GM18502 (cell line): ENCODE results near the gene TTC33.
"Not testable (repeated sequence)": the region's sequence is repeated elsewhere in the genome, so short reads cannot be mapped to it uniquely, and the experiment has no call there.

Source experiments
- ATAC-seq: cut with Tn5 transposase; IDR thresholded peaks from one replicate; pipeline ENCODE4 v1.9.1; 2021; ENCODE audit warnings: mild to moderate bottlenecking; ENCODE audit not compliant: unreplicated experiment, poor library complexity

Gene TTC33

GRCh38 chr5:40660751-40661150, 95.0 kb downstream of the TTC33 start:
- ATAC-seq: no peak

DNA sequence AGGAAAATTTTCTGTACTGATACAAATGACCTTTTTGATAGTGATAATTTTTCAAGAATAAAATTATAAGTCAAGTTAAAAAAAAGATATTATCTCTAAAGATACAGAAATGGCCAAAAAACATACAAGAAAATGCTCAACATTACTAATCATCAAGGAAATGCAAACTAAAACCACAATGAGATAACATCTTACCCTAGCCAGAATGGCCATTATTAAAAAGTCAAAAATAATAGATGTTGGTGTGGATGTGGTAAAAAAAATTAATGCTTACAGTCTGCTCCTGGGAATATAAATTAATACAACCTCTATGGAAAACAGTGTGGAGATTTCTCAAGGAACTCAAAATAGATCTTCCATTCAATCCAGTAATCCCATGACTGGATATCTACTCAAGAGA, 99.0 kb downstream of the TTC33 start:
- no peak for ATAC-seq

GRCh38 chr5:40656091-40656490, 99.7 kb downstream of the TTC33 start:
- ATAC-seq: not testable (repeated sequence)

- ATAC-seq: no peak
Measured at GRCh38 chr5:40655138-40655537, 100.6 kb downstream of the TTC33 start.

DNA sequence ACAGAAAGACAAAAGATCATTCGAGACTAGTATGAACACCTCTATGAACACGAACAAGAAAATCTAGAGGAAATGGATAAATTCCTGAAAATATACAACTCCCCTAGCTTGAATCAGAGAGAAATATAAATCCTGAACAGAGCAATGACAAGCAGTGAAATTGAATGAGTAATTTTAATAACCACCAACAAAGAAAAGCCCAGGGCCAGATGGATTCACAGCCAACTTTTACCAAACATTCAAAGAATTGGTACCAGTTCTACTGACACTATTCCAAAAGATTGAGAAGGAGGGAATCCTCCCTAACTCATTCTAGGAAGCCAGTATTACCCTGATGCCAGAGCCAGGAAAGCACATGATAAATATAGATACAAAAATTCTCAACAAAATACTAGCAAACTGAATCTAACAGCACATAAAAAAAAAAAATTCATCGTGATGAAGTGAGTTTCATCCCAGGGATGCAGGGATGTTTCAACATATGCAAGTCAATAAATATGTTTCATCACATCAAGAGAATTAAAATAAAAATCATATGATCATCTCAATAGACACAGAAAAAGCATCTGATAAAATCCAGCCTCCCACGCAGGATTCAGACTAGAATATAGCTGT, 101.3 kb downstream of the TTC33 start:
- ATAC-seq: no peak

DNA sequence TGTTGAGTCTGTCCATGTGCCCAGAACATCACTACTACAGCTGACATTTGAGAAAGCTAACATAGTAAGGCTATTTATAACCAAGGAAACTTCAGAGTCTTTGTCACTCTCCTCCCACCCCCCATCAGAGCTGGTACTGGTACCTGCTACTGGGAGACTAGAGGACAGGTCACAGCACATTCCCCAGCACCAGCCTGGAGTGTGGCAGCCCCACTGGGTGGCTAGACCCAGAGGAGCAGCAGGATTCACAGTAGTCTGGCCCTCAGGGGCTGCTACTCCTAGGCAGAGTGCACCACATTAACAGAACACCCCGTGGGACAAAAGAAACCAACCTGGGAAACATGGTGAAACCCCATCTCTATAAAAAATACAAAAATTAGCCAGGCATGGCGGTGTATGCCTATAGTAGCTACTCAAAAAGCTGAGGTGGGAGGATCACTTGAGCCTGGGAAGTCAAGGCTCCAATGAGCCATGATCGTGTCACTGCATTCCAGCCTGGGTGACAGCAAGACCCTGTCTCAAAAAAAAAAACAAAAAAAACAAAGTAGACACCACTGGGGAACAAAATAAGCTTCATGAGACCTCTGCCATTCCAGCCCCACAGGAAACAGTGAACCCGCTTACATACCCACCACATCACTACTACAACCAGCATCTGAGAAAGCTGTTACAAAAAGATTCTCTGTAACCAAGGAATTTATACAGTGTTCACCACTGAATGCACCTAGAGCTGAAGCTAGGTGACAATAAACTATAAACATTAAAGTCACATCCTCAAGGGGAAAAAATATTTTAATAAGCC, 102.3 kb downstream of the TTC33 start:
- no peak for ATAC-seq

DNA sequence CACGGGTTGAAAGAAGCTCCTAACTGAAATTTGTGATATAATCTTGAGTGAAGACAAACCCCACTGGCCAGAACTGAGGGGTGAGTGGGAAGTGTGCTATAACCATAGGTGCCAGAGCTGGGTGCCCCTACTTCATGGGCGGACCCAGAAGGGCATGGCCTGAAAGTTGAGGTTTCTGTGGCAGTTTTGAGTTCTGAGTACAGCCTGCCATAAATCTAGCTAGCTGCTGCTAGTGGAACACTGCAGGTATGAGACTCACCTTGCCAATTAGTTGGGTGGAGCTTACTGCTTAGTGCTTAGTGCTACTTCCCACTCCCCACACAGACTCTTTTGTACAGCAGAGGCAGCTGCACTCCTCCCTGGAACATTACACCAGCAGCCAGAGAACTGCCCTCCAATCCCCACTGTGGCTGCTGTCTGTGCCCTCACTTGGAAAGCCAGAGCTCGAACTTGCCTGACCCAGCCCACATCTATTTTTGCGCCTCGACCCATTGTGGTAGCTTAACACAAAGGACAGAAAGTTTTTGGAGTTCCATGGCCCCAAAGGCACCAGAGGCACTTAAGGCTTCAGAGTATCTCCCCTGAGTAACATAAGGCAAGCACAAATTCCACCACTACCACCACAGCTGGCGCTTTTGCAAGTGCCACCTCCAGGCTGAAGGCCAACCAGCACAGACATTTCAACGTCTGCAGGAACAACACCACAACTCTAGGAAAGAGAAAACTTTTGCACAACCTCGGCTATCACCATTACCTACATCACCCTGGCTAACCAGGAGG, 103.1 kb downstream of the TTC33 start:
- no peak for ATAC-seq

DNA sequence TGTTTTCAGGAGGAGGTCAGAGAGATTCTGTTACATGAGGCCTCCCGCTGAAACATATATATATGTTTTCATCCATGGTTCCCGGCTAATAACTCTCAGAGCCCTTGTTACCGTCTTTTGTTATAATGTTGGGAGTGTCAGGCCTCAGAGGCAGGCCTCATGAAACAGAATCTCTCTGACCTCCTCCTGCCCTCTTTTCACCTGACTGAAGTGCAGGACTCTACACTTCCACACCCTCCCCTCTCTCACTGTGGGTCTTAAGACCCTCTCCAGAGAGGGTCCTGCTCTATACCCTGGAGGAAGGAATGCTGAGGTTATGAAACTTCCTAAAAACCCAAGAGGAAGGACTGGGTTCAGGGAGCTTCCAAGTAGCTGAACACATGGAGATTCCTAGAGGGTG, 104.6 kb downstream of the TTC33 start:
- no peak for ATAC-seq

GRCh38 chr5:40649463-40650030, 106.2 kb downstream of the TTC33 start:
- no peak for ATAC-seq

GRCh38 chr5:40648150-40648549, 107.6 kb downstream of the TTC33 start:
- no peak for ATAC-seq

DNA sequence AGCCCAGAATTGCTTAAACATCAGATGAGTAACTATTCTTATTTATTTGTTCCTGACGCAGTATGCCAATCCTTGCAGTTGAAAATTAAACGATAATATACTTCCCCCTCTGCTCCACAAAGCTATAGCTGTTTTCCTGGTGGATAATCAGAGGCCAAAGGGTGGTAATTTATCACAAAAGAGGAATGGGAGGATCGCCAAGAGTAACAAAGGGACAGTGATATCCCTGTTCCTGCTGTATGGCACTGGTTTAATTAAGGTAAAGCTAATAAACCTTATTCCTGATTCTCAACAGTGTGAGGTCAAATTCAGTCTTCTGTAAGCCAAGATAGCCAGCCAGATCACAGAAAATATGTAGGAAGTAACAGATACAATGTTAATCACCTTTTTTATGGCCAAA, 109.5 kb downstream of the TTC33 start:
- ATAC-seq: no peak

GRCh38 chr5:40639531-40639930, 116.2 kb downstream of the TTC33 start:
- not testable (repeated sequence) for ATAC-seq

DNA sequence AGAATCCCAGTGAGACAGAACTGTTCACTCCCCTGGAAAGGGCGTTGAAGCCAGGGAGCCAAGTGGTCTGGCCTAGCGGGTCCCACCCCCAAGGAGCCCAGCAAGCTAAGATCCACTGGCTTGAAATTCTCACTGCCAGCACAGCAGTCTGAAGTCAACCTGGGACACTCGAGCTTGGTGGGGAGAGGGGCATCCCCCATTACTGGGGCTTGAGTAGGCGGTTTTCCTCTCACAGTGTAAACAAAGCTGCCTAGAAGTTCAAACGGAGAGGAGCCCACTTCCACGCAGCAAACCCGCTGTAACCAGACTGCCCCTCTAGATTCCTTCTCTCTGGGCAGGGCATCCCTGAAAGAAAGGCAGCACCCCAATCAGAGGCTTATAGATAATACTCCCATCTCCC, 121.2 kb downstream of the TTC33 start:
- no peak for ATAC-seq

DNA sequence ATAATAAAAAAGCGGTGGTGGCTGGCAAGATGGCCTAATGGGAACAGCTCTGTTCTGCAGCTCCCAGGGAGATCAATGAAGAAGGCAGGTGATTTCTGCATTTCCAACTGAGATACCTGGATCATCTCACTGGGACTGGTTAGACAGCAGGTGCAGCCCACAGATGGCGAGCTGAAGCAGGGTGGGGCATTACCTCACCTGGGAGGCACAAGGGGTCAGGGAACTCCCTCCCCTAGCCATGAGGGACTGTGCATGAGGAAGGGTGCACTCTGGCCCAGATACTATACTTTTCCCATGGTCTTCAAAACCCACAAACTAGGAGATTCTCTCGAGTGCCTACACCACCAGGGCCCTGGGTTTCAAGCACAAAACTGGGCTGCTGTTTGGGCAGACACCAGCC, 121.6 kb downstream of the TTC33 start:
- no peak for ATAC-seq

GRCh38 chr5:40631236-40631635, 124.5 kb downstream of the TTC33 start:
- ATAC-seq: no peak

- ATAC-seq: no peak
Measured at GRCh38 chr5:40630126-40630525, 125.6 kb downstream of the TTC33 start.

- ATAC-seq: no peak
Measured at GRCh38 chr5:40628407-40628806, 127.4 kb downstream of the TTC33 start.

- no peak for ATAC-seq
Measured at GRCh38 chr5:40627706-40628105, 128.1 kb downstream of the TTC33 start.

DNA sequence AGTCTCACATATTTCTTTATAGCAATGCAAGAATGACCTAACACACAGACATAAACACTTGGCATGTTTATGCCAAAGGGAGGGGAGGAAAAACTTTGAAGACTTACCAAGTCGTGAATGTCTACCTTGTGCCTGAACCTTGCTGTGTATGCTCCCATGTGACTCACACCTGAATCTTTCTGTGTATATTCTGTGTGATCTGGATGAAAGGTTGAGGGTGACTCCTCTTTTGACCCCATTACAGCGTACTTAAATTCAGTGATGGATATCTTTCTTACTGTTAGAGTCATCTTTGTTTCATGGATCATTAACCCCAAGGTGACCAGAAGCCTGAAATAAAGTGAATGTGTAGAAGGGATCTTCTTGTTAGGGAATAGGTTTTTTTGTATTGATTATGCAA, 129.0 kb downstream of the TTC33 start:
- ATAC-seq: no peak

DNA sequence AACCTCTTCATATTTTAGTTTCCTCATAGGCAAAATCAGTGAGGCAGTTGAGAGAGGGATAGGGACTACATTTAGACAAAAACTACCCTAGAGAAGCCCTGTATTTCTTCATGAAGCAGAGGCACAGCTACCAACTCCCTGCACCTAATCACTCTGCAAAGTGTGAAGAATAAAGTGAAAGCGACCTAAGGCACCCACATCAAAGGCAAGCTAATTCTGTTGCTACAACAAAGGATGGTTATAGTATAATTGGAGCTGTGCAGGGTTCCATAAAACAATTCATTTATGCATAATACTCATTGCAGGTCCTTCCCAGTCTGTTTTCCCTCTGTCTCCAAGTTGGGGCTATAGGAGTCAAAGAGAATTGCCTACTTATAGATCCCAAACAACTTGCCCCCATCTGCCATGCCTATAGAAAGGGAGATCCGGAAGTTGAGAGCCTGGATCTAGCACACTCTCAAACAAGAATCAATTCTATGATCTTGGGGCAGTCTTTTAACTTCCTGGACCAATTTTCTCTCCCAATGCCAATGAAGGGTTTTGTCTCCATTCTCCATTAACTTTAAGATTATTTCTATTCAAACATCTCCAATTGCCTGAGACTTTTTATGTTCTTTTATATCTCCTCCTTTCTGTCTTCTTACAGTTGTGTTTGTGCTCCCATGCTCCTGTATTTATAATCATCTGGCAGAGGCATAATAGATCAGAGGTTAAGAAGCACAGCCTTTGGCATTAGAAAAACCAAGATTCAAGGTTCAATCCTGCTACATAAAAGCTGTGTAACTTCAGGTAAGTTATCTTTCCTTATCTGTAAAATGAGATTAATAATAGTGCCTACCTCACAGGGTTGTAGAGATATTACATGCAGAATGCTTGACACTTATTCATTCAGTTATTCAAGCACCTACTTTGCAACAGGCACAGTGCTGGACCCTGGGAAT, 132.0 kb downstream of the TTC33 start:
- no peak for ATAC-seq
